GM19395 (cell line): ENCODE data around the gene DAPP1.

ENCODE experiments used
- ATAC-seq: cut with Tn5 transposase; IDR thresholded peaks from one replicate; pipeline ENCODE4 v1.9.1; 2021; ENCODE audit warnings: mild to moderate bottlenecking, moderate library complexity; ENCODE audit not compliant: unreplicated experiment

Gene DAPP1

GRCh38 chr4:99852199-99852749, 35.6 kb downstream of the DAPP1 start:
- ATAC-seq: no peak

- no peak for ATAC-seq
Measured at GRCh38 chr4:99853190-99853589, 36.6 kb downstream of the DAPP1 start.

- ATAC-seq: no peak
Measured at GRCh38 chr4:99853999-99854398, 37.4 kb downstream of the DAPP1 start.

GRCh38 chr4:99855678-99856077, 39.1 kb downstream of the DAPP1 start:
- ATAC-seq: peak; percentile 54

- no peak for ATAC-seq
Measured at GRCh38 chr4:99856166-99856565, 39.5 kb downstream of the DAPP1 start.

- ATAC-seq: no peak
Measured at GRCh38 chr4:99857307-99857706, 40.7 kb downstream of the DAPP1 start.

GRCh38 chr4:99859618-99860017, 43.0 kb downstream of the DAPP1 start:
- no peak for ATAC-seq

GRCh38 chr4:99860521-99860920, 43.9 kb downstream of the DAPP1 start:
- no peak for ATAC-seq

- no peak for ATAC-seq
Measured at GRCh38 chr4:99861120-99861905, 44.7 kb downstream of the DAPP1 start.

GRCh38 chr4:99863804-99864203, 47.2 kb downstream of the DAPP1 start:
- ATAC-seq: no peak

- ATAC-seq: peak; percentile 51
Measured at GRCh38 chr4:99868126-99868596, 51.5 kb downstream of the DAPP1 start.

- no peak for ATAC-seq
Measured at GRCh38 chr4:99872570-99872969, 55.9 kb downstream of the DAPP1 start.

- ATAC-seq: no peak
Measured at GRCh38 chr4:99875071-99875470, 58.4 kb downstream of the DAPP1 start.

GRCh38 chr4:99876946-99877345, 60.3 kb downstream of the DAPP1 start:
- ATAC-seq: no peak

GRCh38 chr4:99878604-99879003, 62.0 kb downstream of the DAPP1 start:
- ATAC-seq: no peak

- ATAC-seq: no peak
Measured at GRCh38 chr4:99879458-99879857, 62.8 kb downstream of the DAPP1 start.

GRCh38 chr4:99885063-99885664, 68.5 kb downstream of the DAPP1 start:
- ATAC-seq: no peak

GRCh38 chr4:99885687-99886086, 69.1 kb downstream of the DAPP1 start:
- no peak for ATAC-seq

- ATAC-seq: no peak
Measured at GRCh38 chr4:99886146-99886545, 69.5 kb downstream of the DAPP1 start.

- ATAC-seq: no peak
Measured at GRCh38 chr4:99887837-99888236, 71.2 kb downstream of the DAPP1 start.

GRCh38 chr4:99891351-99891750, 74.7 kb downstream of the DAPP1 start:
- no peak for ATAC-seq

- no peak for ATAC-seq
Measured at GRCh38 chr4:99893029-99893428, 76.4 kb downstream of the DAPP1 start.
